GM21390 (cell line): ENCODE measurements around the gene SLC9A5.

ENCODE experiments used
- ATAC-seq: cut with Tn5 transposase; IDR thresholded peaks from one replicate; pipeline ENCODE4 v1.9.1; 2021; ENCODE audit not compliant: unreplicated experiment

SLC9A5 gene

GRCh38 chr16:67280090-67281015, 31.6 kb downstream of the SLC9A5 start:
- no peak for ATAC-seq

GRCh38 chr16:67281536-67282446, 33.0 kb downstream of the SLC9A5 start:
- no peak for ATAC-seq

GRCh38 chr16:67282447-67282805, 33.6 kb downstream of the SLC9A5 start:
- no peak for ATAC-seq

GRCh38 chr16:67283039-67283825, 34.5 kb downstream of the SLC9A5 start:
- no peak for ATAC-seq

GRCh38 chr16:67283826-67284555, 35.2 kb downstream of the SLC9A5 start:
- ATAC-seq = no peak

GRCh38 chr16:67284699-67285646, 36.2 kb downstream of the SLC9A5 start:
- ATAC-seq = no peak

DNA sequence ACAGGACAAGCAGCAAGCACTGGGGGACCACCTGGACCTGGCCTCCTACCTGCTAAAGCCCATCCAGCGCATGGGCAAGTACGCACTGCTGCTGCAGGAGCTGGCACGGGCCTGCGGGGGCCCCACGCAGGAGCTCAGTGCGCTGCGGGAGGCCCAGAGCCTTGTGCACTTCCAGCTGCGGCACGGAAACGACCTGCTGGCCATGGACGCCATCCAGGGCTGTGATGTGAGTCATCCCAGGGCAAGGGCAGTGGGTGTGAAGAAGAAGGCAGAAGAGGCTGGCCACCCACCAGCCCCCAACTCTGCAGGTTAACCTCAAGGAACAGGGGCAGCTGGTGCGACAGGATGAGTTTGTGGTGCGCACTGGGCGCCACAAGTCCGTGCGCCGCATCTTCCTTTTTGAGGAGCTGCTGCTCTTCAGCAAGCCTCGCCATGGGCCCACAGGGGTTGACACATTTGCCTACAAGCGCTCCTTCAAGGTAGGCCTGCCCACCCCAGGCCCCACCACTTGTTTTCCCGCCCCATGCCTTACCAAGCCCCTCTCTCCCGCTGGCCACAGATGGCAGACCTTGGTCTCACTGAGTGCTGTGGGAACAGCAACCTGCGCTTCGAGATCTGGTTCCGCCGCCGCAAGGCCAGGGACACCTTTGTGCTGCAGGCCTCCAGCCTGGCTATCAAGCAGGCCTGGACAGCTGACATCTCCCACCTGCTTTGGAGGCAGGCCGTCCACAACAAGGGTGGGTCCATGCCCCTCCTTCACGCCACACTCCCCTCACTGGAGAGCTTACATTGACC, 37.9 kb downstream of the SLC9A5 start:
- no peak for ATAC-seq

DNA sequence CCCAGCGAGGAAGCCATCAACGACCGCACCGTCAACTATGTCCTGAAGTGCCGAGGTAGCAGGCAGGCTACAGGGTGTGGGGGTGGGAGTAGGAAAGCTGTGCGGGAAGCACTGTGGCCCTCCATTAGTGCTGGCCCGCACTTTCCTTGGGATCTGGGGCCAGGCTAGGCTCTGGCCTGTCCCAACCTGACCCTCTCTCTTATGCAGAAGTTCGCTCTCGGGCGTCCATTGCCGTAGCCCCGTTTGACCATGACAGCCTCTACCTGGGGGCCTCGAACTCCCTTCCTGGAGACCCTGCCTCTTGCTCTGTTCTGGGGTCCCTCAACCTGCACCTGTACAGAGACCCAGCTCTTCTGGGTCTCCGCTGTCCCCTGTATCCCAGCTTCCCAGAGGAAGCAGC, 39.2 kb downstream of the SLC9A5 start:
- no peak for ATAC-seq

DNA sequence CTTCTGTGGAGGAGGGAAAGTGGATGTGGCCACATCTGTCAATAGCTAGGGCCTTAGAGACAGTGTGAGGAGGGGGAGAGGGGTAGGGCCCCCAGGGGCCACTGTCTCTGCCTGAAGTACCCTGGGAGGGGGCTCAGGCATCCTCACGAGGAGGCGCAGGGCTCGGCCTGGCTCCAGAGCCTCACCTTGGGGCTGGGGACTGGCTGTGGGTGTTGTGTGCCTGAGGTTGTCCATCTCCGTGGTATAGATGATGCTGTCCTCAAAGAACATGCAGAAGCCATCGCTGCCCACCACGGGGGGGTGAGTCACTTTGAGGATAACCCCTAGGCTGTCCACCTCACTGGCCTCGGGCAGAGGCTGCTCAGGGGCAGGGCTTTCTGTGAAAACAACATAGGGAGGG, 42.7 kb downstream of the SLC9A5 start:
- ATAC-seq = no peak

GRCh38 chr16:67294171-67294757, 45.5 kb downstream of the SLC9A5 start:
- ATAC-seq = no peak

DNA sequence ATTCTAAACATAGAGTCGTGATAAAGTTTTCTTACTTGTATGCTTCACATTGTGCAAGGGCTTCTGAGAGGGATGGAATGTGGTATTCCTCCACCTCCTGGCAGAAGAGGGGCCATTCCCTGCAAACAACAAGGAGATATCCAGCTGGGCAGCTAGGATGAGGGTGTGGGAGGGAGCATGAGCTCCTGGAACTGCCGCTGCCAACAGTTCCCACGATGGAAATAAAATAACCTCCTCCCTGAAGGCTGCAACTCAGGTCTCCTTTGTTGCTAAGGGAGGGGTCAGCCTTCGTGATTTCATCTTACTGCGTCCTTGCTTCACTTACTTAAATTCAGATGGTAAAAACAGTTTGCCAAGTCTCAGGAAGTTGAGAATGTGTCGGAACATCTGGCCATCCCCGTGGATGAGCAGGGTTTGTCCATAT, 46.2 kb downstream of the SLC9A5 start:
- no peak for ATAC-seq

DNA sequence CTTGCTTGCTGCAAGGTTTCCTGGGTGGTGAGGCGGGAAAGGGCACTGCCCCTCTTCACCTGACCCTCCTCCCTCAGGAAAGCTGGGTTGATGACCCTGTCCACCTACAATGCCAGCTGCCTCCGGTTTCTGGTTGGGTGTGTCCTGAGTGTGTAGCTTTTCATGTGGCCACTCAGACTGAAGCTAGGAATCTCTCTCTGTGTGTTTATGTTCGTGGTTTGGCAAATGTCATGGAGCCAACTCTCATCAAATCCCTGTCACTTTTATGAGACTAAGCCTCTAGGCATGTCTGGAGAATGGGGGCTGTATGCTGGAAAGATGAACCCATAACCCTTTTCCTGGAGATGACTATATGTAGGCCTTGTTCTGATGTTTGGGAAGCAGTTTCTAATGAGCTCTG, 47.6 kb downstream of the SLC9A5 start:
- no peak for ATAC-seq

DNA sequence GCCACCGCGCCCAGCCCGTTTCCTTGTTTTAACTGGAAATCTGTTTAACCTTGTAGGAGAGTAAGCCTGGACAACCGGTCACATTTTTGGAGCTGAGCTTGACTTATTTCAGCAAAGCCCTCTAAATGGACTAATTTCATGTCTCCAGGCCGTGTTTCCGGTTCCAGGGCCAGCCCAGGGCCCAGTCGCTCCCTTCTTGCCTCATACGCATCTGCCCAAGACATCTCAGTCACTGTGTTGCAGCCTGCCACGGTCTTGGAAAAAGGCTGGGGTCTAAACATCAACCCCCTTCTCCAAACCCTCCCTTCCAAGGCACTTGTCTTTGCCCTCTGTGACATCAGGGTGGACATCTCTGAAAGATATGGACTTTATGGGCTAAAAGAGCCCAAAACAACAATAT, 49.5 kb downstream of the SLC9A5 start:
- no peak for ATAC-seq

- ATAC-seq = no peak
Measured at GRCh38 chr16:67299269-67299668, 50.5 kb downstream of the SLC9A5 start.

DNA sequence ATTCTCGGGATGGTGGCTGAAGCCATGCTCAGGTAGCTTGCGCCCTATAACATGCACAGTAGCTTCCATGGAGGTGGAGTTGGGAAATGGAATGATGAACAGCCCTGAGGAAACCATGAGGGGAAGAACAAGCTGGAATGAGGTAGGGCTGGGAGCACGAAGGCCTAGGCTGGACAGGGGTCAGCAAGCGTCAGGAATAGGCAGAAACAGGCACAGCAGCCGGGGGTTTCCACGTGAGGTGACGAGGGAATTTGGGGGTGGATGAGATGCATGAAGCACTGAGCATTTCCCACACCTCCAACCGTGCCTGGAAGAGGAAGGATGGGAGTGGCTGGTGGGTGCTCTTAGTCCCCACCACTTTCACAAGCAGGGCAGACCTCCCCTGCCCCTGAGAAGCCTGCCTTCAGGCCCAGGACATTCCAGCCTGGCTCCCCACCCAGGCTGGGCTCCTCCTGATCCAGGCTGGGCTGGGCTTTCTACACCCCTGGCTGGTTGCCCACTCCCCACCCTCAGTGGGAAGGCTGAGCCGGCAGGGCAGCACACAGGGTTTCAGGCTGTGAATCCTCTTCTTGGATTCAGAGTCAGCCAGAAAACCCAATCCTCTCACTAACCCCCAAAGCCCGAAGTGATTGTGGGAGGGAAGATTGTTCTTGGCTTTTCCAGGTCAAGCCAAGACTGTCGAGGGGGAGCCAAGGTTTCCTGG, 52.5 kb downstream of the SLC9A5 start:
- no peak for ATAC-seq

GRCh38 chr16:67302076-67302475, 53.3 kb downstream of the SLC9A5 start:
- ATAC-seq = no peak

- no peak for ATAC-seq
Measured at GRCh38 chr16:67302970-67303369, 54.2 kb downstream of the SLC9A5 start.

- no peak for ATAC-seq
Measured at GRCh38 chr16:67304020-67304419, 55.2 kb downstream of the SLC9A5 start.
